ENCODE measurements around the gene NCAPH2. TPM values are rescaled to one million over a fixed set of nuclear protein-coding genes. Genes with fewer than 3 reads are reported as not detected.

The NCAPH2 gene
- total RNA-seq: 10 to 100 TPM; 83.5 to 88.7 TPM

GRCh38 chr22:50507991-50508884 lies at the start of gene NCAPH2:
Gene NCAPH2 (plus strand): TSS chr22:50508224. CDS start chr22:50508338, 114 bp downstream.

GRCh38 chr22:50474710-50475651 lies 33.0 kb upstream of the NCAPH2 start, which contains the start of gene SBF1:
Gene SBF1 (minus strand): TSS chr22:50475035. CDS start chr22:50474840, 195 bp downstream.

GRCh38 chr22:50481440-50482106 lies 26.5 kb upstream of the NCAPH2 start, which contains the start of gene ADM2:
Gene ADM2 (plus strand): TSS chr22:50481543. CDS start chr22:50481848, 305 bp downstream.

GRCh38 chr22:50486561-50487289 lies 21.3 kb upstream of the NCAPH2 start, which contains the start of gene MIOX:
Gene MIOX (plus strand): TSS chr22:50486859. CDS start chr22:50486898, 39 bp downstream.

GRCh38 chr22:50507421-50507990 lies 518 bp upstream of the NCAPH2 start, which contains the start of gene LMF2:
Gene LMF2 (minus strand): TSS chr22:50507702. CDS start chr22:50507675, 27 bp downstream.

GRCh38 chr22:50525104-50525857 lies 17.3 kb downstream of the NCAPH2 start, which contains the start of gene SCO2:
Gene SCO2 (minus strand): TSS chr22:50525598. CDS start chr22:50524411, 1,187 bp downstream.

GRCh38 chr22:50529897-50530579 lies 22.0 kb downstream of the NCAPH2 start, which contains the start of gene TYMP:
Gene TYMP (minus strand): TSS chr22:50530012. CDS start chr22:50529709, 303 bp downstream.

GRCh38 chr22:50545522-50546325 lies 37.7 kb downstream of the NCAPH2 start, which contains the start of gene KLHDC7B:
Gene KLHDC7B (plus strand): TSS chr22:50545899. CDS start chr22:50546244, 345 bp downstream.

GRCh38 chr22:50562523-50563412 lies 54.7 kb downstream of the NCAPH2 start, which contains the start of gene SYCE3:
Gene SYCE3 (minus strand): TSS chr22:50562919. CDS start chr22:50556405, 6,514 bp downstream.

Other genes with a start within 250 kb of the NCAPH2 start
- 1 to 10 TPM; 3.2 to 3.3 TPM for gene MAPK12, start 246.5 kb upstream of the NCAPH2 start, total RNA-seq
- 10 to 100 TPM in 1 of 2 experiments, 1 to 10 TPM in 1; 8.9 to 11.4 TPM for gene MAPK11, start 237.8 kb upstream of the NCAPH2 start, total RNA-seq
- gene PLXNB2, start 200.6 kb upstream of the NCAPH2 start, total RNA-seq: 10 to 100 TPM; 16.1 to 16.4 TPM
- gene DENND6B, start 181.2 kb upstream of the NCAPH2 start, total RNA-seq: 1 to 10 TPM; 4.5 to 4.7 TPM
- gene PPP6R2, start 164.9 kb upstream of the NCAPH2 start, total RNA-seq: 10 to 100 TPM; 54.5 to 60.9 TPM
- gene SBF1, start 33.2 kb upstream of the NCAPH2 start, total RNA-seq: 100 to 1,000 TPM; 174 to 186 TPM
- gene ADM2, start 26.7 kb upstream of the NCAPH2 start, total RNA-seq: 1 to 10 TPM; 4.6 to 6.1 TPM
- not detected for gene MIOX, start 21.4 kb upstream of the NCAPH2 start, total RNA-seq
- gene LMF2, start 522 bp upstream of the NCAPH2 start, total RNA-seq: 100 to 1,000 TPM; 106 to 107 TPM
- 10 to 100 TPM in 1 of 2 experiments, 1 to 10 TPM in 1; 3.8 to 11.7 TPM for gene SCO2, start 17.4 kb downstream of the NCAPH2 start, total RNA-seq
- 10 to 100 TPM; 39.2 to 41.7 TPM for gene TYMP, start 21.8 kb downstream of the NCAPH2 start, total RNA-seq
- gene KLHDC7B, start 37.7 kb downstream of the NCAPH2 start, total RNA-seq: 1 to 10 TPM; 6.4 to 7.6 TPM
- gene SYCE3, start 54.7 kb downstream of the NCAPH2 start, total RNA-seq: not detected
- 10 to 100 TPM; 54.9 to 59.9 TPM for gene CPT1B, start 70.2 kb downstream of the NCAPH2 start, total RNA-seq
- 100 to 1,000 TPM; 111 to 117 TPM for gene CHKB, start 74.6 kb downstream of the NCAPH2 start, total RNA-seq
- gene MAPK8IP2, start 92.6 kb downstream of the NCAPH2 start, total RNA-seq: under 1 TPM; 0.12 to 0.28 TPM
- gene ARSA, start 119.9 kb downstream of the NCAPH2 start, total RNA-seq: 10 to 100 TPM; 56.8 to 59.1 TPM
- not detected for gene SHANK3, start 164.6 kb downstream of the NCAPH2 start, total RNA-seq
- gene ACR, start 230.0 kb downstream of the NCAPH2 start, total RNA-seq: not detected